SU-DHL-6 (cell line): Measurements from ENCODE around the gene MIOS.

Experiments used
- CTCF ChIP-seq: fragments of 200-600 bp; sonication (generic); IDR thresholded peaks from one replicate; pipeline ENCODE4 v1.5.1; 2017; ENCODE audit warnings: antibody characterized with exemption, mild to moderate bottlenecking, low read length, moderate library complexity; ENCODE audit not compliant: insufficient read depth, poor library complexity, severe bottlenecking
- EZH2phosphoT487 ChIP-seq: fragments of 200-600 bp; sonication (generic), shearing (Covaris generic); conservative IDR thresholded peaks from 2 replicates; pipeline ENCODE4 v1.6.1; 2018; ENCODE audit warnings: mild to moderate bottlenecking, antibody characterized with exemption, low read length, moderate library complexity, mixed read lengths

- TF ChIP-seq CTCF (no peak), EZH2phosphoT487 (no peak)
Measured at GRCh38 chr7:7563813-7564212, 2.9 kb upstream of the MIOS start.
